Central memory CD4-positive, alpha-beta T cell (primary cell): ENCODE results near the gene NCKAP5.

Source experiments
- DNase-seq: peaks from one replicate; pipeline ENCODE4 v3.0.0; 2022

Gene NCKAP5

DNA sequence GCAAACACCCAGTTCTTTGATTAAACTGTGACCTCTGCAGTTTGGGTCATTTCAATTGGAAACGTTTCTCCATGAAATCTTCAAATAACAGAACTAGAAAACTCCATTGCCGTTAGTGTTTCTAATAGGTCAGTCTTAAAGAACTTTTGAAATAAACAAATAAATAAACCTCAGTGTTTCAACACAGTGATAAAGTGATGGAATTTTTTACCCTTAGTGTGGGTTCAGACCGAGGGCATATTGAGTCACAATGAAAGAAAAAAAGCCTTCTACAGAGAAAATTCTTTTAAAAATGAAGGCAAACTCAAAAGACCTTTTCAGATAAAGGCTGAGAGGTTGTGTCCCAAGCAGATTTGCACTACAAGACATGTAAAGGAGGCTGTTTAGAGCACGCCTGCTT lies 149.6 kb downstream of the NCKAP5 start:
- DNase-seq = no peak

DNA sequence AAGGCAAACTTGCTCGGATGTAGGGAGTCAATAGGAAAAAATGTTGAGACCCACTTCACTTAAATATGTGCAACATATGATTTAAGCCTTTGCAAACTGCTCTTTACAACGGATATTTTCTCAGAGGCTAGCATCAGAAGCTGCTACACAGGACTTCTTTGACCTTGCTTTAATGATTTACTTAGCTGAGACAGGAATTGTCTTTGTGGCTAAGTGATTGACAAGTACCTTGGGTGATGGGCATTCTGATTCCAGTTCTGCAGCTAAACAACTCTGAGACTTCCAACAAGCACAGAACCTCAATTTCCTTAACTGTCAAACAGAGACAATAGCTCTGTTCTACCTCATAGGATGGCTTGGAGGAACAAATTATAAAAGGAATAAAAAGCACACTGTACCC lies 150.2 kb downstream of the NCKAP5 start:
- no peak for DNase-seq

DNA sequence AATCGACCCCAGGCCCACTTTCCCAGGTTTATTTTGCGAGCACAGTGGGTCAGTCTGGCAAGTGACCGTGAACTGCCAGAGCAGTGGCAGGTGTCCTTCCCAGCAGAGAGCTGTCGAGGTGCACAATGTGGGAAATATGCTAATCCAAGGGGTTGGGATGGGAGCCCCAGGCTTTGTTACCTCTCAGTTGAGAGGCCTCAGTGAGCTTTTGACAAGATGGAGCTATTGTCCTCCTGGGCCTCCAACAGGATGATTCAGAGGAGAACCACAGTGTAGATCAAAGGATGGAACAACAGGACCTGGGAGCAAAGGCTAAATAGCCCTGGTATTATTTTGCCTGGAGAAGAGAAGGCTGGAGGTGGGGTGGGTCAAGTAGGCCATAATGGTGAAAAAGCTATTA lies 150.8 kb downstream of the NCKAP5 start:
- no peak for DNase-seq

DNA sequence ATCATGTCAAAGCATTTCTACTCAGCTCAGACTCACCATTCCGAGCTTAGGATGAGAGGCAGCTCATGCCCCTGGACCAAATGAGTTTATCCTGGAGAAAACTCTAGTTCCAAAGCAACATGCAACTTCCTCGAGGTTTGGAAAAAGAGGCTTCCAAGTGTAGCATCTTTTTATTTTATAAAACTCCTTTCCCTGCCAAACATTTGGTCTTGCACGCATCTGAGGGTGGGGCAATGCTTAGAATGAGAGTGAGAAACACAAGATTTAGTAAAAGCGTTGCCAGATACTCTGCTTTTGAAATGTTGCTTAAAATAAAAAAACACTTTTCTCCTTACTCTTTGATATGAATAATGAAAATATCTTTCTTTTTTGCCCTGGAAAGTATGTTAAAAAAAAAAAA lies 151.5 kb downstream of the NCKAP5 start:
- DNase-seq = no peak

DNA sequence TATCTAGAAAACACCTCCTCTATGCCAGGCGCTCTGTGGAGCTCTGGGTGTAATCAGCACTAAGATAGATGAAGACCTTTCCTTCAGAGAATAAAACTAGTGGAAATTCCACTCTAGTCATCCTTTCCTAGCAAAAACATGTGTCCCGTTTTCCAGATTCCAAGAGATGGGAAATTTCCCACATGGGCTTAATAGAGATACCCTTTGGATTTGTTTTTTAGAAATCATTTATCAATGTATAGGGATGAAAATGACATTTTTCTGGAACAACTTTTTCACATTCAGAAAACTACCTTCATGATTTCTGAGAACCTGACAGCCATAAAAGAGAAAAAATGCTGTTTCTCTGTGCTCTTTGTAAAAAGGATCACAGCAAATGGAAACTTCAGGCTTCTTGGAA lies 152.1 kb downstream of the NCKAP5 start:
- DNase-seq = no peak

DNA sequence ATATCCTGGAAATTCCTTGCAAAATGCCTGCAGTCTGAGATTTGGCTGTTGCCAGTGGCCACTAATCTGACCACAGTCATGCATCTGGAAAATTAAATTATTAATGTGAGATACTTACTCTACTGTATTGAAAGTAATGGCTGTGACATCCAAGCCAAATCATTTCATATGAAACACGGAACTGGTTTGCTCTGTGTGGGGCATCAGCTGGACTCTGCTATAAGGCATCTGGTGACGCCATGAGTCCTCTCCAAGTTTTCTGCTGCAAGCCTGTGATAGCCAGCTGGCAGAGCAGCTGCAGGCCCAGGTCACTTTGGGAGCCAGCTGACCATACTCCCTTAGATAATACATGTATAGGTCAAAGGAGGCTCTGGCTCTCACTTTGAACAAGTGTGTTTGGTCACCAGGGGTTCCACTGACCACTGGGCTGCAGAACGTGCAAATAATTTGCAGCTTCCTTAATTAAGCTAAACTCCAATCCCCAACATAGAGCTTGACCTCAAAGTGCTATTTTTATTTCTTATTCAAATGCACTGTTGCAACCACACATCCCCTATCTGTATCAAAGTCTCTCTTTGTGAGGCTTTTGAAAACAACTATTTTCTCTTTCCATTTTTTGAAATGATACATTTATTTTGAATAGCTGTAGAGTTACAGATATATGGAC lies 152.9 kb downstream of the NCKAP5 start:
- DNase-seq = no peak

DNA sequence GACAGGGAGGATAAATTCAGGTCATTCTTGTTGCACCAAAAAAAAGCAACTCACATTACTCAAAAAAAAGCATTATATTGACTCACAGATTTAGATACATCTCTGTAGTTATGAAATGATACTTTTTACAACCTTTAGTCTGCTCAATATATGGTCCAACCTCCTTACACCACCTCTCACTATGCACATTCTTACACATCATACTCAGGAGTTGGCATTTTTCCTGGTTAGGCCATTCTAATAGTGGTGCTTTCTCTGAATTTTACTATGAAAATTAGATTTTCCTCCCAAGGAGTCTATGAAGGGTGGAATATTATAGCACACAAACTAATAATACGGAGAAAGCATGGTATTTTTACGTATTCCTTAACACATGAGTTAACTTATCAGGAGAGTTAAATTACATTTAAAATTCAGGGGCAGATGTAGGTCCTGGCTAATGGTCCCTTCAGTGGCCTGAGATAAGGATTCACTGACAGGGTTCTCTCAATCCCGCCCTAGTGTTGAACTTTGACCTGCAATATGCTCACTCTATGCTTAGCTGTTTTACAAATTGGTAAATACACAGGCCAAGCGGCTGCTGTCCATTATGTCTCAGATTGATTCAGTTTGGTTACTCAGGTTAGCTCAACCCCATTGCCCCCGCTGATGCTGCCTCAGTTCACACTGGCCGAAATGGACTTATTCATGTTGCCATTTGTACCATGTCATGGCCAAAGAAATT lies 153.6 kb downstream of the NCKAP5 start:
- no peak for DNase-seq

DNA sequence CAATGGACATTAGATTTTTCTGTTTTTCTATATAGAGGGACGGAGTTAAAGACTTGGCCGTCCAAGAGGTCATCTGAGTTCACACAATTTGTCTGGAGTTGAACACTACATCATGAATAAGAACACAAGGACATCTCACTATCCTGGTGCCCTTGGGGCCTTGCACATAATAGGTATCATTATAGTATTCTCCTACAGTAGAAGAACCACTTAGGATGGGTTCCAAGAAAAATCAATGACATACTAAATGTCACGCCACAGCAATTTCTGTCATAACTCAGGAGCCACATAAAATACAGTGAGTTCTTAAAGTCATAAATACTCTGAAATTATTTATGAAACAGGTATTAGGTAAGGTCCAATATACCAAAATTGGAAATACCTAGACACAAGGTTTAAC lies 154.4 kb downstream of the NCKAP5 start:
- no peak for DNase-seq

DNA sequence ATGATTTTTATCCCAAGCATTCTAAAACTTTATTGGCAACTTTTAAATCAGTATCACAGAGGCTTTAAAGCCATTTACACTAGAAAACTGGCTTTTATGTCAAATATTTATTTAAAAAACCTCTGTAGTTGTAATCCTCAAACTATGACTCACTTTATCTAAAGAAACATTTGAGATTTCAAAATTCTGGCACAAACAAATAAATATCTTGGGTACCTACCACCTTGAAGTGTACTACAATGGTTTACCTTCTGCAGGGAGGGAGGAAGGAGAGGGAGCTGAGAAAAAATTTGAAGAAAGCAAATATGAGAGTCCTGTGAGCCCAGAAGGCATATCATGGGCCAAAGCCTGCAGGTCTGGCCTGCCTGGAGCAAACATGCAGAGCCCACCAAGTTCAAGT lies 155.6 kb downstream of the NCKAP5 start:
- no peak for DNase-seq

DNA sequence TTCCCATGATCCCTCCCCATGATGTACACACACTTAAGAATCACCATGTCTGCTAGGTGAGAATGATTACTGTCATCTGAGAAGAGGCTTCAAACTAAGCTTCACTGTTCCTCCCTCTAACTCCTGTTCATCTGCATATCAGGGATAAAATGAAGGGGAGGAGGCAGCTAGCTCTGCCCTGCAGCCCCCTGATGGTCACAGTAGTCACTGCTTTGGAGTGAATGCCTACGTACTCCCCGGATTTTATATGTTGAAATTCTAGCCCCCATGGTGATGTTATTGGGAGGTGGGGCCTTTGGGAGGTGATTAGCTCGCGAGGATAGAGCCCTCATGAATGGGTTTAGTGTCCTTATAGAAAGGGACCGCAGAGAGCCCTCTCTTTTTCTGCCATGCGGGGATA lies 156.4 kb downstream of the NCKAP5 start:
- DNase-seq = no peak

DNA sequence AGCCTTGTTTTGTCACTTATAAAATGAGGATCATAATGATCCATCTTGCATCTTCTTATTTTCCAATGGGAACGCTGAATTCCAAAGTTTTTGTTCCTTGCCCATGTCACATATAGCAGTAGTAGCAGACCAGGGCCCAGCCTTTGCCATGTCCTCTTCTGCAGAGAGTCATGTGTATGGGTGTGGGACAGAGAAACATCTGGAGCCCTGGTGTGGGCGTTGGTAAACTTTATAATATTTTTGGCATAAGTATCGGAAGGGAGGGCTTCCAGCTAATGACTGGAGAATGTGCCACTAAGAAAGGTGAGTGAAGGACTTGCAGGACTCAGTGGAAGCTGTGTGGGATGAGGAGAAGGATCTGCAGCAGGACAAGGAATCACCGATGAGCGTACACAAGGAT lies 157.2 kb downstream of the NCKAP5 start:
- no peak for DNase-seq

DNA sequence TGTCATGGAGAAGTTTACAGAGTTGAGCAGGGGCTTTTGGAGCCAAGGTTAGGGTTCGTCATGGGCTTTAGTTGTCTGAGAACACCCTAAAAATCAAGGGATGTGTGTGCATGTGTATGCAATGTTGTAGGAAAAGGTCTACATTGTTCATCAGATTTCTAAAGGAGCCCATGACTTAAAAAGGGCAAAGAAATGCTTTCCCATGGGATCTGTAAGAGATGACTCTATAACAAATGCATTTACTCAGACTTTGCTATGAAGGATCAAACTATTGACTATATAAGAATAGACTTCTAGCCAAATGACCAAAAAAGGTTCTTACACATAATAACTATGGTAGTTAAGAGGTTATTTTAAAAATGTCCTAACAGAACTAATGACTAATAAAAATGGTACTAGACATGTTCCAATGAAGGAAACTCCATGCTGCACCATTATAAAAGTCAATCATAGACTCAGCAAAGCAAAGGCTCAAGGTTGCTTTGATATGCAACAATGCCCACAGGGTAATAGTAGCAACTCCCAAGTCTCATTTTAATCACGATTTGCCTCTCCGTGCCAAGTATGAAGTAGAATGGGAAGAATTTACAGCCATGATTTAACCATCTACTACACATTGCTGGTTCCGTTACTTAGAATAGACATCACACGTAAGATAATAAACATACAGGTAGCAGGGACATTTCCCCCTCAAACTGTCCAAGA lies 158.5 kb downstream of the NCKAP5 start:
- no peak for DNase-seq

DNA sequence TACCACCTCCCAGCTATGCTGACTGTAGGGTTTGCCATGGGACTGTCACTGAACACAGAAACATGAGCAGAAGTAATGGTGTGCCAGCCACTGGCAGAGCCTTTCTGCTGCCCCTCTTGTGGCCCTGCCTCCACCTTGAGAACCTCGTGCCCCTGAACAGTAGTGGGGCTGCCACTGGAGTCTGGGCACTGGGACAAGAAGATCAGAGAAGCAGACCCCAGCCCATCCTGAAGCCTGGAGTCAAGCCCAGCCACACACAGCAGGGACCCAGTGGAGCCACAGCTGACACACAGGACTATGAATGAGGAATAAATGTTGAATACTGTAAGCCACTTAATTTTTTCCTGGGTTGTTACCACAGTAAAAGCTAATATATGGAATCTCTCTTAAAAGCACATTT lies 159.6 kb downstream of the NCKAP5 start:
- no peak for DNase-seq

DNA sequence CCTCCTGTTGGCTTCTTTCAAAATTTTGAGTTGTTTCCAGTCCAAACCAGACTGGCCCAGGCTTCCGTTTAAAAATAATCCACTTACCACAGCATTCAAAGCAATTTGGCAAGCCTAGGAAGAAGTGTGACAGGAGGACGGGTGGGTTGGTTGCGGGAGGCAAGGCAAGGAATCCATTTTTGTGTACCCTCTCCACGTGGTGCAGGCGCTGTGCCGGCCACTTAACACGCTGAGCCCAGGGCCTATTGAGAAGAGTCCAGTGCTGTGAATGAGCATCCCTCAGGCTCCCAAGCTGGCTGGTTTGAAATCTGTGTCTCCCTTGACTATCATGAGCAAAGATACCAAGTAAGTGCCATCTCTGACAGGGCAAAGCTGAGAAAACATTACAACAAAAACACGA lies 160.9 kb downstream of the NCKAP5 start:
- DNase-seq = no peak

DNA sequence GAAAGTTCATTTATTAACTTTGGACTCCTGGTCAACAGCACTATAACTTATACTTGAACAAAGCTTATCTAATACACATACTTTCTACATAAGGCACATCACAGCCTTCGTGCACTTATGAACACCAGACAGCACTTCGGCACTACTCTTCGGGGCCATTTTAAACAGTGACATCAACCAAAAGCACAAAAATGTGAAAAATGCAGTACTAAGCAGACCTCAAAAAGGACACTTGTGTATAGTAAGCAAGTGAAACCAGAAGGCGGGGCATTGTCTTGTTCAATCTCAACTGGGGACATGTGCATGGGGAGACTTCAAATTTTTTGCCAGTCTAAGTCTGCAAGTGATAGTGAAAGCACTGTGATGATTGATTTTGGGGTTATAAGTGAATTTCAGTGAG lies 163.0 kb downstream of the NCKAP5 start:
- DNase-seq = no peak

DNA sequence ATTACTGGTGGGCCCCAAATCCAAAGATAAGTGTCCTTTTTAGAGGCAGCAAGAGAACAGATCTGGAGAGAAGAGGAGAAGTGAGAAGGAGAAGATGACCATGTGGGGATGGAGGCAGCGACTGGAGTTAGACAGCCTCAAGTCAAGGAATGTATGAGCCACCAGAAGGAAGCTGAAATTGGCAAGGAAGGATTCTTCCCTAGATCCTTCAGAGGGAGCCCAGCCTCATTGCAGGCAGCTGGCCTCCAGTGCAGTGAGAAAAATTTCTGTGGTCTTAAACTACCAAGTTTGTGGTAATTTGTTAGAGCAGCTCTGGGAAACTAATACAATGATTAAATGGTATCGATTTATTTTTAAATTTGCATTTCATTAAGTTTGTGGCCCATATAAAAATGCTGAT lies 167.9 kb downstream of the NCKAP5 start:
- DNase-seq = no peak

DNA sequence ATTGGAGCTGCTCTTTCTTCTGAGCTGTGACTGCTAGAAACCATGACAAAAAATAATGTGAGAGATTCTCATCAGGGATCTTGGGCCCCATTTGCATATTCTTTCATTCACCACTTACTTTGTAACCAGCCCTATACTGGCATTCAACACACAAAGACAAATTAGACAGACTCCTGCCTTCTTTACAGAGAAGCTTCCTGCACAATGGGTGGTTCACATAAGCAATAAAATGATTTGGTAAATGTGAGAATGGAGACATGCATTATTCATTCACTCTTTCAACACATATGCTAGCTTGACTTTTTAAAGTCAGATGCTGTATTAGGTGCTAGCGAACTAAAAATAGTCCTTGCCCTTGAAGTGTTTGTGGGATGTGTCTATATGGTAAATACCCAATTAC lies 174.4 kb downstream of the NCKAP5 start:
- no peak for DNase-seq

DNA sequence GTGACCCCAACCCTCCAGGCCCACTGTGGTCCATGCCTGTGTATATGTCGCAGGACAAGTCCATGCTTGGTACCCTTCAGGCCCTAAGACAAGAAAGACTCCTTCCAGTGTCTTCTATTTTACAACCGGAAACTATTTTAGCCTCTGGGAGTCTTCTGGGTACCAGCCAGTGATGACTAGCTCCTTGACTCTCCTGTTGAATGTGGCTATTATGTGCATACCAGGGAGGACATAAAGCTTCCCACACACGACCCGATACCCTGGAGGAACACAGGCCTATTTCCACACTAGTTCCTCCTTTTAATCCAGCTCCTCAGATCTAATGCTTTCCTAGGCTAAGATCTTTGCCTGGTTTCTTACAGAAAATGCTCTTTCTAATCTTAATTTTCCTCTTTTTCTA lies 178.1 kb downstream of the NCKAP5 start:
- no peak for DNase-seq

DNA sequence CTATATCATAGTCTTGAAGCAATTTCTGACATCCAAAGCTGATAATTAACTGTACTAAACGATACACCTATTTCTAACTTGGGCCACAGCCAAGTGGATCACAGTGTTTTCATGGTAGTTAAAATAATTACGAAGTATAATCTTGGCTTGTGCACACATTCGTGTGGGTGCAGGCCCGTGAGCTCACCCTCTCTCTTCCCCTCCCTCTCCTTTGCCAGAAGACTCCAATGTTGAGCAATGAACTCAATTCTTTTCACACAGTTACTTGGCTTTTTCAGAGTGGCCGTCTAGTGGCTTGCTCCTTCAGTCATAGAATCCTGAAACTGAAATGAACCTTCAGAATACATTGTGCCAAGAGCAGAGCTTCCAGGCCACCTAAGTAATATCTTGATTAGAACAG lies 178.7 kb downstream of the NCKAP5 start:
- no peak for DNase-seq

DNA sequence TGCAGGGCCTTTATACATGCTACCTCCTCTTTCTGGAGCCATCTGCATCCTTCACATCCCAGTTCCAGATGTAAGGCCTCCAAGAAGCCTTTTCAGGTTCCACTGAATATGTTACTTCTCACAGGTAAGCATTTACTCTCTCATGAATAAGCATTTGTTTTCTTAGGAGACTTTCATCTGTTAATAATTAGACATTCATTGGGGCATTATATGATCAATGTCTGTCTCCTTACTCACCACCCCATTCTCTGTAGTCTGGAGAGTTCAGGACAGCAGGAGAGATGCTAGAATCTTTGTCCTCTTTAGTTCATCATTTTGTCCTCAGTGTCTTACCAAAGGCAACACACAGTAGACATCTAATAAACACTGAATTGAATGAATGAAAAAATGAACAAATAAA lies 185.7 kb downstream of the NCKAP5 start:
- DNase-seq = no peak

DNA sequence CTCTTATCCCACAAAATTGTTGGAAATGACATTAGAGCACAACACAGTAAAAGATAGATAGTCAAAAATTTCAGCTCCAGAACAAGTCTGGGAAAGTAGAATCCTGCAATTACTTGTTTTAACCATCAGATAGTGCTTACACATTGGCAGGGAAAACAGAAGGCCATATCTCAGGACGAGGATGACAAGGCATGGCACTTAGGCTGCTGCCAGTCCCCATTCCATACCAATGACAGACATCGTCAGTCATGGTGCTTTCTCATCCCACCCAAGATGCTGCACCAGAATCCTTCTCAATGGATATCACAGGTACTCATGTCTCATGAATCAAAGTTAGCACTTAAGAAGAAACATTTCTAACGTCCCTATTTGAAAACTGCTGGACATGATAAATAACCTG lies 187.3 kb downstream of the NCKAP5 start:
- no peak for DNase-seq

DNA sequence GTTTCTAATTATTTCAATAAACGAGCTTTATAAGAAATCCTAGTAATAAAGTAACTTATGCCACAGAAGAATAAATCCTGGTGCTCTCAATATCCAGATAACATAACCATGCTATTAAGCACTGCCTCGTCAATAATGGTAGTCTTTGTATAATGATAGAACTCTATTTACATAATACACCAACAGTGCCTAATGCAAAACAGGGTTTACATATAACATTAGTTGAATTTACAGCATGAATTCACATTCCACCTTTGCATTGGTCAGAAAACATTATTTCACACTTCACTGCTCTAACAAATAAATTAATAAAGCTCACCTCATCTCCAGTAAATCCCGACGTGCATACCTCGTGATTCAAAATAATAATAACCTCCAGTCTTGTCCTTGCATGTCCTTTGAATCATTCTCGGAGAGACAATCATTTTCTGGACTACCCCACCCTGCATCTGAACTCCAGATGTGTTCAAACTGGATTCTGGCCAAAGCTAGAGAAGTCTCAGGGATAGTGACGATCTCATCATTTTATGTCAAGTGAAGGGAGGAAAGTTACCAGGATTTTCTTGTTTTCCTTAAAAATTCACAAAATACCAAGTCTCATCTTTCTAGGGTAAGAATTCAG lies 189.2 kb downstream of the NCKAP5 start:
- DNase-seq = no peak

DNA sequence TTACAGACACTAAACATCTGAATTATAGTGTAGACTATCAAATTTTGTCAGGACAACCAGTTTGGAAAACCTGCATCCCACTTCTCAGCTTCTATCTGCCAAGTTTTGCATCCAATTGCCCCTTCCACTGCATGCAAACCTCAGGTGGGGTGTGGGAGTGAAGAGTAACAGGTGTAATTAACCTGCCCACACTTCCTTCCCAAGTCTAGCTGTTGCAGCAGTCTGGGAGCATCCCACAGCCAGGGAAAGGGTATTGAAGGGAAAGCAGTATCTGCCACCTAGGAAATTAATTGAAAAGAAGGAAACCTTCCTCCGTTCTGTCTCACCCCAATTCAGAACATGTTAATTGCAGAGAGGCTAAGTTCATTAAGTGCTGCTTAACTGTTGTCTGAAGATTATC lies 189.9 kb downstream of the NCKAP5 start:
- no peak for DNase-seq

DNA sequence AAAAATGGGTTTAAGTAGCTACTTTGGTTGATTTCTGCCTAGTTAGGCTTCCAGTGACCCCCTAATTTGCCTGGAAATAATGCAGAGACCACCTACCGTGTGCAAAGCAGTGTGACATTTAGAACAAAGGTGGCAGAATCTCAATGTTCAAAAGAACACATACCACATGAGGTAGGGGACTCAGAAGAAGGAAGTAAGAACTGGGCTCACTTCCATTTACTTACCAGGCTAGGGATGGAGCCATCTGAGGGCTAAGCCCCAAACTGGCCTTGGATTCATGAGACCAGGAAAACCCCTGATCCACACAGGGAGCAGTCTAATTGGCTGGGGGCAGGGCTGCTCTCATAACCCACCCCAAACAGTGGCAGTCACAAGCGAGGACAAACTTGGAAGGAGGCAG lies 190.7 kb downstream of the NCKAP5 start:
- no peak for DNase-seq
